Hepatocyte (in vitro differentiated cells): ENCODE measurements around the gene PYM1. TPM values are rescaled to one million over a fixed set of nuclear protein-coding genes. Genes with fewer than 3 reads are reported as not detected.

Experiments used
- polyA plus RNA-seq: library from polyadenylated mRNA; unstranded; fragments of >200 nt; fragmentation: Nextera tagmentation; extraction: Ambion mirVana; gene quantifications from 2 replicates; pipeline ENCODE4 v1.2.1, GENCODE V29; 2016
- total RNA-seq: library from RNA; depleted of rRNA; stranded (reverse); fragments of >200 nt; gene quantifications from 2 replicates; pipeline ENCODE4 v1.2.3, GENCODE V29; 2014

Gene PYM1
- total and polyA plus RNA-seq, 2 experiments from 2014 or later, result 44.5 to 51.1 TPM

Other genes with a start within 250 kb of the PYM1 start
- 13.0 and 15.2 TPM in 2 replicates for gene ITGA7, start 220.0 kb downstream of the PYM1 start, total RNA-seq
- gene ITGA7, start 220.0 kb downstream of the PYM1 start, polyA plus RNA-seq, result 18.9 and 22.8 TPM in 2 replicates
- 159 and 177 TPM in 2 replicates for gene BLOC1S1, start 211.8 kb downstream of the PYM1 start, total RNA-seq
- gene BLOC1S1, start 211.8 kb downstream of the PYM1 start, polyA plus RNA-seq, result 227 and 236 TPM in 2 replicates
- 36.2 and 48.7 TPM in 2 replicates for gene RDH5, start 207.5 kb downstream of the PYM1 start, total RNA-seq
- gene RDH5, start 207.5 kb downstream of the PYM1 start, polyA plus RNA-seq, result 38.0 and 43.7 TPM in 2 replicates
- gene CD63, start 198.9 kb downstream of the PYM1 start, total RNA-seq, result 1,401 and 1,504 TPM in 2 replicates
- 2,624 and 2,749 TPM in 2 replicates for gene CD63, start 198.9 kb downstream of the PYM1 start, polyA plus RNA-seq
- 7.9 and 10.8 TPM in 2 replicates for gene GDF11, start 184.8 kb downstream of the PYM1 start, total RNA-seq
- gene GDF11, start 184.8 kb downstream of the PYM1 start, polyA plus RNA-seq, result 3.7 and 4.1 TPM in 2 replicates
- 84.2 and 118 TPM in 2 replicates for gene SARNP, start 110.2 kb downstream of the PYM1 start, total RNA-seq
- gene SARNP, start 110.2 kb downstream of the PYM1 start, polyA plus RNA-seq, result 103 and 117 TPM in 2 replicates
- 28.6 and 34.2 TPM in 2 replicates for gene ORMDL2, start 109.9 kb downstream of the PYM1 start, total RNA-seq
- gene ORMDL2, start 109.9 kb downstream of the PYM1 start, polyA plus RNA-seq, result 93.0 and 106 TPM in 2 replicates
- gene DNAJC14, start 98.3 kb downstream of the PYM1 start, total RNA-seq, result 29.4 and 43.4 TPM in 2 replicates
- gene DNAJC14, start 98.3 kb downstream of the PYM1 start, polyA plus RNA-seq, result 24.5 and 26.5 TPM in 2 replicates
- 6.1 and 6.4 TPM in 2 replicates for gene MMP19, start 85.0 kb downstream of the PYM1 start, total RNA-seq
- 10.8 and 16.4 TPM in 2 replicates for gene MMP19, start 85.0 kb downstream of the PYM1 start, polyA plus RNA-seq
- gene DGKA, start 3.3 kb upstream of the PYM1 start, total RNA-seq, result 25.3 and 27.0 TPM in 2 replicates
- gene DGKA, start 3.3 kb upstream of the PYM1 start, polyA plus RNA-seq, result 25.4 and 25.9 TPM in 2 replicates
- gene PMEL, start 38.1 kb upstream of the PYM1 start, total RNA-seq, result 8.6 and 15.3 TPM in 2 replicates
- 27.9 and 34.2 TPM in 2 replicates for gene PMEL, start 38.1 kb upstream of the PYM1 start, polyA plus RNA-seq
- gene CDK2, start 38.9 kb upstream of the PYM1 start, total RNA-seq, result 26.6 and 31.1 TPM in 2 replicates
- 23.9 and 25.8 TPM in 2 replicates for gene CDK2, start 38.9 kb upstream of the PYM1 start, polyA plus RNA-seq
- gene RAB5B, start 46.2 kb upstream of the PYM1 start, total RNA-seq, result 79.1 and 93.4 TPM in 2 replicates
- 101 and 103 TPM in 2 replicates for gene RAB5B, start 46.2 kb upstream of the PYM1 start, polyA plus RNA-seq
- 26.9 and 30.2 TPM in 2 replicates for gene SUOX, start 69.4 kb upstream of the PYM1 start, total RNA-seq
- gene SUOX, start 69.4 kb upstream of the PYM1 start, polyA plus RNA-seq, result 19.7 and 25.6 TPM in 2 replicates
- gene IKZF4, start 93.1 kb upstream of the PYM1 start, total RNA-seq, result 1.6 and 6.7 TPM in 2 replicates
- gene IKZF4, start 93.1 kb upstream of the PYM1 start, polyA plus RNA-seq, result 3.5 and 5.3 TPM in 2 replicates
- 665 and 673 TPM in 2 replicates for gene RPS26, start 114.0 kb upstream of the PYM1 start, total RNA-seq
- gene RPS26, start 114.0 kb upstream of the PYM1 start, polyA plus RNA-seq, result 245 and 252 TPM in 2 replicates
- gene ERBB3, start 152.3 kb upstream of the PYM1 start, total RNA-seq, result 104 and 128 TPM in 2 replicates
- gene ERBB3, start 152.3 kb upstream of the PYM1 start, polyA plus RNA-seq, result 56.1 and 69.0 TPM in 2 replicates
- gene PA2G4, start 176.7 kb upstream of the PYM1 start, total RNA-seq, result 87.9 and 90.7 TPM in 2 replicates
- gene PA2G4, start 176.7 kb upstream of the PYM1 start, polyA plus RNA-seq, result 102 and 109 TPM in 2 replicates
- gene RPL41, start 188.7 kb upstream of the PYM1 start, total RNA-seq, result 2,379 and 2,801 TPM in 2 replicates
- gene RPL41, start 188.7 kb upstream of the PYM1 start, polyA plus RNA-seq, result 2,115 and 2,240 TPM in 2 replicates
- 3.7 and 9.0 TPM in 2 replicates for gene ZC3H10, start 190.4 kb upstream of the PYM1 start, total RNA-seq
- 2.2 and 5.7 TPM in 2 replicates for gene ZC3H10, start 190.4 kb upstream of the PYM1 start, polyA plus RNA-seq
- 44.9 and 52.3 TPM in 2 replicates for gene ESYT1, start 200.4 kb upstream of the PYM1 start, total RNA-seq
- 40.0 and 43.8 TPM in 2 replicates for gene ESYT1, start 200.4 kb upstream of the PYM1 start, polyA plus RNA-seq
- gene MYL6B, start 224.7 kb upstream of the PYM1 start, total RNA-seq, result 80.6 and 98.1 TPM in 2 replicates
- gene MYL6B, start 224.7 kb upstream of the PYM1 start, polyA plus RNA-seq, result 82.2 and 83.9 TPM in 2 replicates
- 1,441 and 1,490 TPM in 2 replicates for gene MYL6, start 230.5 kb upstream of the PYM1 start, total RNA-seq
- gene MYL6, start 230.5 kb upstream of the PYM1 start, polyA plus RNA-seq, result 2,273 and 2,387 TPM in 2 replicates